CD14-positive monocyte (primary cell): ENCODE measurements around the gene GPR37L1. TPM values are rescaled to one million over a fixed set of nuclear protein-coding genes. Genes with fewer than 3 reads are reported as not detected.
A peak's percentile ranks its signal among the peaks of the same experiment; 100 is the strongest.

Experiments used
- DNase-seq, 3 donors: peaks; one replicate each; pipeline ENCODE4 v3.0.0-alpha.2; 2011 to 2022
- H2AFZ ChIP-seq: 2 replicates; pipeline ENCODE4 v1.6.0; 2012; ENCODE audit warnings: mild to moderate bottlenecking, low read depth, low read length, inconsistent platforms; ENCODE audit not compliant: insufficient read depth, poor library complexity, severe bottlenecking
- H3K27ac ChIP-seq, 2 donors: 1 replicate in 1 of 2; 2 replicates in 1 of 2; pipeline ENCODE4 v1.5.1; 2012 to 2013; ENCODE audit warnings: low read length in 2 of 2, control low read depth in 1 of 2, inconsistent platforms in 1 of 2, low read depth in 1 of 2, mild to moderate bottlenecking in 1 of 2
- H3K27me3 ChIP-seq, 2 donors: one replicate each; pipeline versions ENCODE4 v1.6.0 to v1.6.1; 2011 to 2013; ENCODE audit warnings: low read length in 2 of 2; ENCODE audit not compliant: control insufficient read depth in 2 of 2, insufficient read depth in 2 of 2
- H3K36me3 ChIP-seq, 2 donors: replicated peaks in 1 of 2; 1 replicate in 1 of 2; 2 replicates in 1 of 2; pipeline versions ENCODE4 v1.5.1 to v1.6.1; 2012 to 2013; ENCODE audit warnings: low read length in 2 of 2, control low read depth in 1 of 2, inconsistent platforms in 1 of 2, mild to moderate bottlenecking in 1 of 2; ENCODE audit not compliant: insufficient read depth in 2 of 2, control insufficient read depth in 1 of 2
- H3K4me1 ChIP-seq, 2 donors: 1 replicate in 1 of 2; 2 replicates in 1 of 2; pipeline versions ENCODE4 v1.5.1 to v1.6.1; 2012 to 2013; ENCODE audit warnings: low read length in 2 of 2, control low read depth in 1 of 2, inconsistent platforms in 1 of 2, mild to moderate bottlenecking in 1 of 2, moderate library complexity in 1 of 2; ENCODE audit not compliant: insufficient read depth in 2 of 2, control insufficient read depth in 1 of 2
- H3K4me2 ChIP-seq: replicated peaks from 2 replicates; pipeline ENCODE3; 2012; ENCODE audit warnings: low read length, moderate library complexity, mild to moderate bottlenecking; ENCODE audit not compliant: poor library complexity, severe bottlenecking; ENCODE audit errors: extremely low read depth
- H3K4me3 ChIP-seq, 3 experiments: fragments of 200-600 bp in 1 of 3; sonication (generic) in 1 of 3; replicated peaks in 1 of 3; 1 replicate in 2 of 3; 2 replicates in 1 of 3; pipeline ENCODE4 v1.5.1; 2011 to 2013; ENCODE audit warnings: low read length in 3 of 3, mild to moderate bottlenecking in 3 of 3, control low read depth in 2 of 3, low read depth in 2 of 3, inconsistent platforms in 1 of 3, moderate library complexity in 1 of 3
- H3K79me2 ChIP-seq: 2 replicates; pipeline ENCODE4 v1.6.0; 2012; ENCODE audit warnings: mild to moderate bottlenecking, control low read depth, inconsistent platforms, low read length, moderate library complexity; ENCODE audit not compliant: insufficient read depth
- H3K9ac ChIP-seq: 2 replicates; pipeline ENCODE4 v1.6.0; 2017; ENCODE audit warnings: low read length, mild to moderate bottlenecking; ENCODE audit not compliant: insufficient read depth, poor library complexity, severe bottlenecking
- H3K9me3 ChIP-seq, 2 donors: replicated peaks in 1 of 2; 1 replicate in 1 of 2; 2 replicates in 1 of 2; pipeline versions ENCODE4 v1.5.1 to v1.6.1; 2012 to 2013; ENCODE audit warnings: low read length in 2 of 2, control low read depth in 1 of 2; ENCODE audit not compliant: control insufficient read depth in 1 of 2, insufficient read depth in 1 of 2
- H4K20me1 ChIP-seq: 2 replicates; pipeline ENCODE4 v1.6.0; 2012; ENCODE audit warnings: mild to moderate bottlenecking, low read length, control low read depth, moderate library complexity; ENCODE audit not compliant: insufficient read depth
- H3K27ac Mint-ChIP-seq, 7 donors: one replicate each; pipeline ENCODE4 v1.8.0; 2020; ENCODE audit warnings: mild to moderate bottlenecking in 7 of 7, mixed read lengths in 7 of 7, moderate library complexity in 6 of 7, inconsistent platforms in 2 of 7
- H3K27me3 Mint-ChIP-seq, 3 donors: one replicate each; pipeline ENCODE4 v1.8.0; 2021 to 2022; ENCODE audit warnings: low read depth in 3 of 3, mild to moderate bottlenecking in 3 of 3, mixed read lengths in 3 of 3, moderate library complexity in 3 of 3, inconsistent platforms in 1 of 3
- H3K36me3 Mint-ChIP-seq, 2 donors: one replicate each; pipeline ENCODE4 v1.8.0; 2020; ENCODE audit warnings: mixed read lengths in 2 of 2, inconsistent platforms in 1 of 2, mild to moderate bottlenecking in 1 of 2
- H3K4me1 Mint-ChIP-seq: one replicate; pipeline ENCODE4 v1.8.0; 2020; ENCODE audit warnings: mild to moderate bottlenecking, mixed read lengths
- H3K4me3 Mint-ChIP-seq, 2 donors: one replicate each; pipeline ENCODE4 v1.8.0; 2020; ENCODE audit warnings: mild to moderate bottlenecking in 2 of 2, mixed read lengths in 2 of 2, moderate library complexity in 1 of 2
- H3K9me3 Mint-ChIP-seq, 7 donors: one replicate each; pipeline ENCODE4 v1.8.0; 2020 to 2022; ENCODE audit warnings: mixed read lengths in 7 of 7, mild to moderate bottlenecking in 6 of 7, moderate library complexity in 6 of 7, inconsistent platforms in 2 of 7
- CTCF ChIP-seq: fragments of 200-600 bp; IDR thresholded peaks from one replicate; pipeline ENCODE4 v1.8.0; 2022; ENCODE audit warnings: antibody characterized with exemption, mild to moderate bottlenecking
- WGBS: methylation state at CpG from one replicate; pipeline ENCODE4 v1.1.5; 2013; ENCODE audit warnings: missing lambda C conversion rate; ENCODE audit not compliant: insufficient coverage; 5-methylcytosine and 5-hydroxymethylcytosine counted together
- intact Hi-C, 2 donors: fragments of 100-400 bp; cut with micrococcal nuclease; formaldehyde crosslinking; loops; one replicate each; pipeline versions ENCODE4 v1.15.0 to v1.15.1; 2023
- polyA plus RNA-seq, 3 donors: library from polyadenylated mRNA; depleted of rRNA in 1 of 3; unstranded in 2 of 3; stranded (reverse) in 1 of 3; fragments of 300-500 nt in 2 of 3; fragments of >200 nt in 1 of 3; fragmentation: Illumina TruSeq in 2 of 3; gene quantifications; 1 replicate in 2 of 3; 2 replicates in 1 of 3; pipeline ENCODE4 v1.2.3, GENCODE V29; 2012 to 2021

GPR37L1 gene
- polyA plus RNA-seq, 3 donors, result 0.06 to 0.13 TPM; not detected in 1

GRCh38 chr1:202153284-202153683 lies 30.6 kb downstream of the GPR37L1 start:
- H3K9me3 ChIP-seq, result no peaks in the 10 kb centered on the region
- intact Hi-C loops, result no loop called here

GRCh38 chr1:202154148-202154765 lies 31.5 kb downstream of the GPR37L1 start:
- H3K4me3 Mint-ChIP-seq, result no peak overlapping the region
- intact Hi-C loops, result no loop called here
- H3K36me3 ChIP-seq, result peaks cover 34 to 61% of the 10 kb centered on the region in 2 donors
- H3K27me3 ChIP-seq, result no peaks in the 10 kb centered on the region
- H3K4me2 ChIP-seq, result no peak overlapping the region
- H3K9me3 Mint-ChIP-seq, result no peaks in the 10 kb centered on the region
- peaks cover 47% of the 10 kb centered on the region for H3K79me2 ChIP-seq
- peaks cover 37% of the 10 kb centered on the region for H3K4me1 Mint-ChIP-seq
- TF ChIP-seq CTCF, result no peak
- peak overlapping the region in 4 of 7 donors; percentile 25 to 84 (median 79) for H3K27ac Mint-ChIP-seq
- DNase-seq, result no peak
- H3K4me3 ChIP-seq, result no peak overlapping the region
- H3K9ac ChIP-seq, result no peak overlapping the region
- peaks cover 0 to under 1% (median 0%) of the 10 kb centered on the region in 3 donors for H3K27me3 Mint-ChIP-seq
- 97% methylated on average over 6 of the region's 10 CpGs for WGBS
- peaks cover 14 to 28% of the 10 kb centered on the region in 2 donors for H3K4me1 ChIP-seq
- no peak overlapping the region for H2AFZ ChIP-seq
- H4K20me1 ChIP-seq, result no peaks in the 10 kb centered on the region
- no peaks in the 10 kb centered on the region for H3K9me3 ChIP-seq
- peaks cover 34 to 71% of the 10 kb centered on the region in 2 donors for H3K36me3 Mint-ChIP-seq
- no peak overlapping the region for H3K27ac ChIP-seq

More at GRCh38 chr1:202153284-202153683, 30.6 kb downstream of the GPR37L1 start:
- 100% methylated on average over 2 of the region's 4 CpGs for WGBS
- H3K9ac ChIP-seq, result no peak overlapping the region
- H3K27me3 Mint-ChIP-seq, result no peaks in the 10 kb centered on the region
- peaks cover 29% of the 10 kb centered on the region for H3K4me1 Mint-ChIP-seq
- no peak overlapping the region for H3K4me2 ChIP-seq
- no peak overlapping the region for H3K27ac ChIP-seq
- peaks cover 39 to 81% of the 10 kb centered on the region in 2 donors for H3K36me3 Mint-ChIP-seq
- no peaks in the 10 kb centered on the region for H3K9me3 Mint-ChIP-seq
- H2AFZ ChIP-seq, result no peak overlapping the region
- DNase-seq, result no peak
- H4K20me1 ChIP-seq, result no peaks in the 10 kb centered on the region
- H3K4me3 ChIP-seq, result no peak overlapping the region
- peaks cover 40 to 71% of the 10 kb centered on the region in 2 donors for H3K36me3 ChIP-seq
- H3K27ac Mint-ChIP-seq, result peak overlapping the region in 3 of 7 donors; percentile 12 to 62 (median 21)
- peaks cover 9 to 19% of the 10 kb centered on the region in 2 donors for H3K4me1 ChIP-seq
- H3K4me3 Mint-ChIP-seq, result no peak overlapping the region
- no peaks in the 10 kb centered on the region for H3K27me3 ChIP-seq
- TF ChIP-seq CTCF, result no peak
- H3K79me2 ChIP-seq, result peaks cover 37% of the 10 kb centered on the region
